GM18505 (cell line): ENCODE data around the gene TMEM145.

Experiments used
- ATAC-seq: cut with Tn5 transposase; IDR thresholded peaks from one replicate; pipeline ENCODE4 v1.9.1; 2021; ENCODE audit not compliant: unreplicated experiment
- POLR2A ChIP-seq: IDR thresholded peaks from 4 replicates; pipeline ENCODE4 v1.6.1; 2011; ENCODE audit warnings: borderline replicate concordance; ENCODE audit not compliant: insufficient read depth, insufficient read length; ENCODE audit errors: extremely low read depth

The TMEM145 gene

GRCh38 chr19:42272989-42273406 is 40.1 kb upstream of the TMEM145 start:
- no peak for TF ChIP-seq POLR2A
- ATAC-seq: no peak

GRCh38 chr19:42273407-42274064 is 39.6 kb upstream of the TMEM145 start:
- no peak for TF ChIP-seq POLR2A
- ATAC-seq: no peak

GRCh38 chr19:42274065-42274682 is 38.9 kb upstream of the TMEM145 start:
- ATAC-seq: no peak
- no peak for TF ChIP-seq POLR2A

- TF ChIP-seq POLR2A: no peak
- no peak for ATAC-seq
Measured at GRCh38 chr19:42275103-42275502, 38.0 kb upstream of the TMEM145 start.

- no peak for ATAC-seq
- TF ChIP-seq POLR2A: no peak
Measured at GRCh38 chr19:42275517-42275916, 37.6 kb upstream of the TMEM145 start.

- no peak for TF ChIP-seq POLR2A
- no peak for ATAC-seq
Measured at GRCh38 chr19:42276284-42276683, 36.8 kb upstream of the TMEM145 start.

GRCh38 chr19:42276821-42277220 is 36.3 kb upstream of the TMEM145 start:
- no peak for ATAC-seq
- no peak for TF ChIP-seq POLR2A

GRCh38 chr19:42277821-42278451 is 35.2 kb upstream of the TMEM145 start:
- no peak for ATAC-seq
- TF ChIP-seq POLR2A: no peak

GRCh38 chr19:42278452-42279154 is 34.5 kb upstream of the TMEM145 start:
- ATAC-seq: no peak
- TF ChIP-seq POLR2A: no peak

GRCh38 chr19:42279155-42279901 is 33.8 kb upstream of the TMEM145 start:
- ATAC-seq: no peak
- TF ChIP-seq POLR2A: no peak

GRCh38 chr19:42279902-42280814 is 33.0 kb upstream of the TMEM145 start:
- peak; percentile 55 for TF ChIP-seq POLR2A
- ATAC-seq: peak; percentile 20

- no peak for TF ChIP-seq POLR2A
- ATAC-seq: no peak
Measured at GRCh38 chr19:42280815-42281145, 32.3 kb upstream of the TMEM145 start.
